Measurements from ENCODE around the gene C1orf94. TPM values are rescaled to one million over a fixed set of nuclear protein-coding genes. Genes with fewer than 3 reads are reported as not detected.

The C1orf94 gene
- total and polyA plus RNA-seq, 9 donors, result not detected

GRCh38 chr1:34130306-34130705 lies 46.4 kb upstream of the C1orf94 start:
- intact Hi-C loops (cut with DNase I), result no loop called here
- WGBS, 3 donors, result 48 to 66% (median 52%) methylated on average over 5 of the region's 5 CpGs
- H3K9me3 ChIP-seq, result no peaks in the 10 kb centered on the region
- H3K27me3 ChIP-seq, result no peaks in the 10 kb centered on the region
- no peak for TF ChIP-seq EP300 (IDR thresholded peaks at IDR 0.05)
- TF ChIP-seq CTCF (IDR thresholded peaks at IDR 0.05), result no peak
- no peak for TF ChIP-seq POLR2A (IDR thresholded peaks at IDR 0.05)
- no peak overlapping the region for H3K4me3 ChIP-seq
- H3K27ac ChIP-seq, result no peak overlapping the region
- no peaks in the 10 kb centered on the region for H3K36me3 ChIP-seq
- no peaks in the 10 kb centered on the region for H3K4me1 ChIP-seq (ENCODE audit: insufficient read depth)
- DNase-seq, result no peak

- WGBS, 3 donors, result 78 to 94% (median 86%) methylated on average over 3 of the region's 3 CpGs
Measured at GRCh38 chr1:34131396-34132160, 45.1 kb upstream of the C1orf94 start.

GRCh38 chr1:34132161-34132420 lies 44.6 kb upstream of the C1orf94 start:
- H3K4me3 ChIP-seq, result no peak overlapping the region
- TF ChIP-seq EP300 (IDR thresholded peaks at IDR 0.05), result no peak
- no peak for DNase-seq
- H3K27me3 ChIP-seq, result no peaks in the 10 kb centered on the region
- H3K27ac ChIP-seq, result no peak overlapping the region
- H3K36me3 ChIP-seq, result no peaks in the 10 kb centered on the region
- intact Hi-C loops (cut with DNase I), result no loop called here
- H3K4me1 ChIP-seq (ENCODE audit: insufficient read depth), result no peaks in the 10 kb centered on the region
- 78 to 88% (median 81%) methylated on average over 4 of the region's 4 CpGs for WGBS, 3 donors
- no peaks in the 10 kb centered on the region for H3K9me3 ChIP-seq

More at GRCh38 chr1:34131396-34132160, 45.1 kb upstream of the C1orf94 start:
- no peak for DNase-seq
- Histone ChIP-seq H3K9me3 (no peaks in the 10 kb centered on the region), H3K27ac (no peak overlapping the region), H3K36me3 (no peaks in the 10 kb centered on the region), H3K4me3 (no peak overlapping the region), H3K4me1 (ENCODE audit: insufficient read depth) (no peaks in the 10 kb centered on the region), H3K27me3 (no peaks in the 10 kb centered on the region)
- intact Hi-C loops (cut with DNase I), result no loop called here
- TF ChIP-seq POLR2A (IDR thresholded peaks at IDR 0.05), result no peak
- TF ChIP-seq CTCF (IDR thresholded peaks at IDR 0.05), result no peak
- no peak for TF ChIP-seq EP300 (IDR thresholded peaks at IDR 0.05)

DNA sequence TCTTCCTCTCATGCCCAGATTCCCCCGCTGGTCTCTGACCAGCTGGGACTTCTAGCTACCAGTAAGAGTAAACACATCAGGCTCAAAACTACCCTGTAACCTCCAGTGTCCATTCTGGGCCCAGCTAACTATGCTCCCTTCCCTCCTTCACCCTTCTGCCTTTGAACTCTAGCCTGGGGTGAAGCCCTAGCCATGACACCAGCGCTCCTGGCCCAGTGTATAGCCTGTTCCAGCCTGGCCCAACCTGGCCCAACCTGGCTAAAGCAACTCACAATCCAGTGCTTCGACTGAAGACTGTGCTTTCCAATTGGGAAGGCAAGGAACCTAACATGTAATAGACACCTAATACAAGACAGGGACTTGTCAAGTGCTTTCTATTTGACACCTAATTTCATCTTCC lies 39.3 kb upstream of the C1orf94 start:
- H3K9me3 ChIP-seq, result no peaks in the 10 kb centered on the region
- no peaks in the 10 kb centered on the region for H3K36me3 ChIP-seq
- DNase-seq, result no peak
- 67 to 90% (median 75%) methylated on average over 3 of the region's 3 CpGs for WGBS, 3 donors
- TF ChIP-seq POLR2A (IDR thresholded peaks at IDR 0.05), result no peak
- no peak for TF ChIP-seq CTCF (IDR thresholded peaks at IDR 0.05)
- TF ChIP-seq EP300 (IDR thresholded peaks at IDR 0.05), result no peak
- no peak overlapping the region for H3K4me3 ChIP-seq
- no peaks in the 10 kb centered on the region for H3K27me3 ChIP-seq
- intact Hi-C loops (cut with DNase I), result no loop called here
- no peaks in the 10 kb centered on the region for H3K4me1 ChIP-seq (ENCODE audit: insufficient read depth)
- no peak overlapping the region for H3K27ac ChIP-seq

- Histone ChIP-seq H3K4me1 (ENCODE audit: insufficient read depth) (no peaks in the 10 kb centered on the region), H3K27ac (no peak overlapping the region), H3K36me3 (no peaks in the 10 kb centered on the region), H3K9me3 (no peaks in the 10 kb centered on the region), H3K27me3 (no peaks in the 10 kb centered on the region), H3K4me3 (no peak overlapping the region)
- no peak for DNase-seq
- intact Hi-C loops (cut with DNase I), result no loop called here
- TF ChIP-seq POLR2A (IDR thresholded peaks at IDR 0.05), result no peak
- no peak for TF ChIP-seq CTCF (IDR thresholded peaks at IDR 0.05)
- TF ChIP-seq EP300 (IDR thresholded peaks at IDR 0.05), result no peak
- WGBS, 3 donors, result 47 to 66% (median 55%) methylated on average over 7 of the region's 7 CpGs
Measured at GRCh38 chr1:34140011-34140676, 36.6 kb upstream of the C1orf94 start.

Data from ovary (tissue), 9 donors.